GM11168 (cell line): Measurements from ENCODE around the gene KRT38.

ENCODE experiments used
- in situ Hi-C: fragments of 300-500 bp; cut with MboI; formaldehyde crosslinking; loops from one replicate; pipeline ENCODE4 v1.12.0; 2022; ENCODE audit warnings: low sequenced_read_pairs; ENCODE audit not compliant: unreplicated experiment

KRT38 gene

GRCh38 chr17:41440531-41441033, at the start of gene KRT38:
KRT38 (minus strand) TSS chr17:41440983; CDS start chr17:41440921, 62 bp downstream.
- in situ Hi-C loops: no loop called here

- in situ Hi-C loops: no loop called here
These were observed 48.7 kb upstream of the KRT38 start, which contains the start of gene KRT36 for GRCh38 chr17:41489531-41489930. KRT36 (minus strand) TSS chr17:41489910; CDS start chr17:41489864, 46 bp downstream.

- in situ Hi-C loops: no loop called here
These were observed 46.2 kb upstream of the KRT38 start for GRCh38 chr17:41486809-41487530.

- in situ Hi-C loops: no loop called here
These were observed 45.5 kb upstream of the KRT38 start for GRCh38 chr17:41486316-41486715.

- in situ Hi-C loops: no loop called here
These were observed 44.4 kb upstream of the KRT38 start for GRCh38 chr17:41484920-41485904.

GRCh38 chr17:41483991-41484826, 43.4 kb upstream of the KRT38 start:
- in situ Hi-C loops: no loop called here

GRCh38 chr17:41483531-41483930, 42.7 kb upstream of the KRT38 start:
- in situ Hi-C loops: no loop called here

GRCh38 chr17:41481036-41481435, 40.3 kb upstream of the KRT38 start, which contains the start of gene KRT35:
KRT35 (minus strand) TSS chr17:41481151; CDS start chr17:41481097, 54 bp downstream.
- in situ Hi-C loops: no loop called here

GRCh38 chr17:41480581-41480980, 39.8 kb upstream of the KRT38 start:
- in situ Hi-C loops: no loop called here

- in situ Hi-C loops: no loop called here
These were observed 39.4 kb upstream of the KRT38 start for GRCh38 chr17:41480136-41480535.

- in situ Hi-C loops: no loop called here
These were observed 37.5 kb upstream of the KRT38 start for GRCh38 chr17:41478237-41478636.

- in situ Hi-C loops: no loop called here
These were observed 36.4 kb upstream of the KRT38 start for GRCh38 chr17:41476866-41477815.

- in situ Hi-C loops: no loop called here
These were observed 34.6 kb upstream of the KRT38 start for GRCh38 chr17:41475421-41475820.

- in situ Hi-C loops: no loop called here
These were observed 34.1 kb upstream of the KRT38 start for GRCh38 chr17:41474863-41475262.

GRCh38 chr17:41468346-41468745, 27.6 kb upstream of the KRT38 start:
- in situ Hi-C loops: no loop called here

- in situ Hi-C loops: no loop called here
These were observed 26.8 kb upstream of the KRT38 start for GRCh38 chr17:41467561-41467960.

- in situ Hi-C loops: no loop called here
These were observed 26.2 kb upstream of the KRT38 start, which contains the start of gene KRT32 for GRCh38 chr17:41466988-41467387. KRT32 (minus strand) TSS chr17:41467386; CDS start chr17:41467325, 61 bp downstream.

GRCh38 chr17:41464682-41465081, 23.9 kb upstream of the KRT38 start:
- in situ Hi-C loops: no loop called here

GRCh38 chr17:41464173-41464572, 23.4 kb upstream of the KRT38 start:
- in situ Hi-C loops: no loop called here
